Body of pancreas (tissue), 4 donors: ENCODE data around the gene TM7SF3.

Experiments used
- CTCF ChIP-seq, 7 experiments: fragments of 450-650 bp in 4 of 7; fragments of 200-600 bp in 3 of 7; sonication (generic) in 3 of 7; IDR thresholded peaks; one replicate each; pipeline ENCODE4 v1.5.1; 2016 to 2019; ENCODE audit warnings: antibody characterized with exemption in 7 of 7
- POLR2A ChIP-seq, 3 donors: fragments of 450-650 bp; IDR thresholded peaks; one replicate each; pipeline ENCODE4 v1.6.1; 2016; ENCODE audit warnings: antibody characterized with exemption in 3 of 3, mild to moderate bottlenecking in 2 of 3

DNA sequence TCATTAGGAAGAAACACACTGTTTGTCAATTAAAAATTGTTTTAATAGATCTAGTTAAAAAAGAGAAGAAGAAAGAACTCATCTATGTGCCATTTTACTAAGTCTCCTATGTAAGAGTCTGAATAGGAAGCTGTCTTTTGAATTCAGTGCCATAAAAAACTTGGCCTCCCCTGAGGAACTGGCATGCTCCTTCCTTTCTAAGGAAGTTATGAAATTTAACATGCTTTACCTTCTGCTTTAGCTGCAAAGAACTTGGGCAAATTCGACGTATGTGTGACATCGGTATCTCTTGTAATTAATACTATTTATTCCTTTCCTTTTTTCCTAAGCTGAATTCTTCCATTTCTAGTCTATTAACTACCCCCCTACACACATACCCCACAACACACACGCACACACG is 12.5 kb downstream of the TM7SF3 start:
- no peak for TF ChIP-seq CTCF (IDR thresholded peaks at IDR 0.05)
- TF ChIP-seq POLR2A (IDR thresholded peaks at IDR 0.05), result no peak
